ENCODE data around the gene CD93. TPM values are rescaled to one million over a fixed set of nuclear protein-coding genes. Genes with fewer than 3 reads are reported as not detected.

Gene CD93
- total RNA-seq, 4 donors from 2014 or later, result 24.5 to 80.7 (median 66.0) TPM

GRCh38 chr20:23120261-23120660 is 34.1 kb upstream of the CD93 start:
- Histone ChIP-seq H3K27me3 (no peaks in the 10 kb centered on the region), H3K36me3 (no peaks in the 10 kb centered on the region), H3K9me3 (no peaks in the 10 kb centered on the region), H3K4me1 (peaks cover 11 to 21% (median 14%) of the 10 kb centered on the region in 4 donors), H3K27ac (replicated peaks in 1 of 4) (peak overlapping the region in 2 of 4 donors; percentile 17 to 59), H3K4me3 (no peak overlapping the region)
- TF ChIP-seq POLR2A (IDR thresholded peaks at IDR 0.05; ENCODE audit: low read depth) (no peak), CTCF (IDR thresholded peaks at IDR 0.05) (no peak), EP300 (IDR thresholded peaks at IDR 0.05) (no peak), POLR2AphosphoS5 (IDR thresholded peaks at IDR 0.05) (no peak)
- DNase-seq (ENCODE audit: extremely low spot score), result no peak
- WGBS, result 93% methylated on average over 6 of the region's 7 CpGs
- intact Hi-C loops (cut with DNase I), result no loop called here

- Histone ChIP-seq H3K4me1 (peaks cover 11 to 23% (median 12%) of the 10 kb centered on the region in 4 donors), H3K9me3 (no peaks in the 10 kb centered on the region), H3K27ac (replicated peaks in 1 of 4) (peak overlapping the region in 3 of 4 donors; percentile 17 to 59 (median 21)), H3K27me3 (no peaks in the 10 kb centered on the region), H3K4me3 (no peak overlapping the region), H3K36me3 (no peaks in the 10 kb centered on the region)
- 89% methylated on average over 9 of the region's 15 CpGs for WGBS
- TF ChIP-seq POLR2A (IDR thresholded peaks at IDR 0.05; ENCODE audit: low read depth), result no peak
- peak in 1 of 2 donors; percentile 46 for TF ChIP-seq POLR2AphosphoS5 (IDR thresholded peaks at IDR 0.05)
- no peak for DNase-seq (ENCODE audit: extremely low spot score)
- intact Hi-C loops (cut with DNase I), result no loop called here
These were observed 33.5 kb upstream of the CD93 start for GRCh38 chr20:23119456-23120216.

GRCh38 chr20:23118766-23119165 is 32.6 kb upstream of the CD93 start:
- WGBS, result 74% methylated on average over 8 of the region's 9 CpGs
- intact Hi-C loops (cut with DNase I), result no loop called here

GRCh38 chr20:23118144-23118543 is 32.0 kb upstream of the CD93 start:
- WGBS, result 94% methylated on average over 8 of the region's 8 CpGs
- Histone ChIP-seq H3K9me3 (no peaks in the 10 kb centered on the region), H3K27ac (replicated peaks in 1 of 4) (no peak overlapping the region), H3K36me3 (no peaks in the 10 kb centered on the region), H3K4me1 (peaks cover 12 to 29% (median 16%) of the 10 kb centered on the region in 4 donors), H3K4me3 (no peak overlapping the region), H3K27me3 (no peaks in the 10 kb centered on the region)
- DNase-seq (ENCODE audit: extremely low spot score), result no peak
- intact Hi-C loops (cut with DNase I), result no loop called here
- TF ChIP-seq EP300 (IDR thresholded peaks at IDR 0.05), result no peak

More at GRCh38 chr20:23118766-23119165, 32.6 kb upstream of the CD93 start:
- DNase-seq (ENCODE audit: extremely low spot score), result no peak
- peaks cover 12 to 29% (median 16%) of the 10 kb centered on the region in 4 donors for H3K4me1 ChIP-seq
- no peaks in the 10 kb centered on the region for H3K27me3 ChIP-seq
- no peak overlapping the region for H3K27ac ChIP-seq (replicated peaks in 1 of 4)
- no peak for TF ChIP-seq EP300 (IDR thresholded peaks at IDR 0.05)
- no peak for TF ChIP-seq POLR2AphosphoS5 (IDR thresholded peaks at IDR 0.05)
- no peak for TF ChIP-seq POLR2A (IDR thresholded peaks at IDR 0.05; ENCODE audit: low read depth)
- no peak for TF ChIP-seq CTCF (IDR thresholded peaks at IDR 0.05)
- H3K9me3 ChIP-seq, result no peaks in the 10 kb centered on the region
- no peaks in the 10 kb centered on the region for H3K36me3 ChIP-seq
- no peak overlapping the region for H3K4me3 ChIP-seq

- Histone ChIP-seq H3K27me3 (no peaks in the 10 kb centered on the region), H3K27ac (replicated peaks in 1 of 4) (no peak overlapping the region), H3K36me3 (no peaks in the 10 kb centered on the region), H3K4me3 (no peak overlapping the region), H3K4me1 (peaks cover 12 to 29% (median 16%) of the 10 kb centered on the region in 4 donors), H3K9me3 (no peaks in the 10 kb centered on the region)
- TF ChIP-seq POLR2A (IDR thresholded peaks at IDR 0.05; ENCODE audit: low read depth) (no peak), EP300 (IDR thresholded peaks at IDR 0.05) (no peak), POLR2AphosphoS5 (IDR thresholded peaks at IDR 0.05) (no peak), CTCF (IDR thresholded peaks at IDR 0.05) (no peak)
- DNase-seq (ENCODE audit: extremely low spot score), result no peak
- intact Hi-C loops (cut with DNase I), result no loop called here
- 100% methylated on average over 1 of the region's 8 CpGs for WGBS
These were observed 31.6 kb upstream of the CD93 start for GRCh38 chr20:23117738-23118137.

All from esophagus muscularis mucosa (tissue), 4 donors.